DMS 273 (cell line): ENCODE measurements around the gene ITPRID1.

Experiments used
- DNase-seq: peaks from one replicate; lab custom pipeline; 2025; ENCODE audit not compliant: unreplicated experiment; lab: John Stamatoyannopoulos, UW

The ITPRID1 gene

DNA sequence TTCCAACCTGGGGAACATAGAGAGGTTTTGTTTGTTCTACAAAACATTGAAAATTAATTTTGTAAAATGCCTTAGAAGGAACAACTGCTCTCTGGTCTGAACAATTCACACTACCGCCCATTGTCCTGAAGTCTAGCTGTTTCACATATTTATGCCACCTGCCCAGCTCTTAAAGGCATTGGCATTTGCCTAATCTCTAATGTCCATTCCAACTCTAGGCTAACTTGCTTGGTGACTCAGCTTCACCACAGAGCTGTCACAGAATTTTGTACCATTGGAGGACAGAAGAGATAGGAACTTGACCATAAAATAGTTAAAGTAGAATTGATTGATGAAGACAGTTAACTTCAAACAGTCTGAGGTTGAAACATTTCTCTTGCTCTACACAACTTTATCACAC lies 119.6 kb downstream of the ITPRID1 start:
- DNase-seq = no peak

DNA sequence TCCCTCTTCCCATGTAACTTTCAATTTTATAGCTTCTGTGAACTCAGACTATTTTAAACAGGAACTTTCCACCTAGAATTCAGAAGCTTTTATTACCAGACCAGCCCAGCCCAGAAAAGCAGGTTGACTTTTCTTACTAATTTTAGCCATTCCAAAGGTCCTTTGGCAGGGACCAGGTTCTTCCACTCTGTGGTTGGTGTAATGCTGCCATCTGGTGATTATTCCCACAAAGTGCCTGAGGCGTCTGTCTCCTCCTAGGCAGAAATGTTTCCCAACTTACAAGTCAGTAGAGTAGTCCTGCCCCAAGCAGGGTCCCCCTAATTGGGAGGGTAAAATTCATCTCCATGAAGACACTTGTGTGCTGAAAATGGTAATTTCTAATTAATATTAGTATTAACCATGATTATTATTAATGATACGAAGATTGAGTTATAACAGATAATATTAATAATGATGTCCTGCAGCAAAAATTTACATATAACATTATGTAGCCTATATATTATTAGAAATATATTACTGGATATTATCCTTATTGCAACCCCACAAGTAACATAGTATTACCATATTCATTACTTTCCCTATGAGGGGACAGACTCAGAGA lies 120.1 kb downstream of the ITPRID1 start:
- DNase-seq = peak; percentile 91

DNA sequence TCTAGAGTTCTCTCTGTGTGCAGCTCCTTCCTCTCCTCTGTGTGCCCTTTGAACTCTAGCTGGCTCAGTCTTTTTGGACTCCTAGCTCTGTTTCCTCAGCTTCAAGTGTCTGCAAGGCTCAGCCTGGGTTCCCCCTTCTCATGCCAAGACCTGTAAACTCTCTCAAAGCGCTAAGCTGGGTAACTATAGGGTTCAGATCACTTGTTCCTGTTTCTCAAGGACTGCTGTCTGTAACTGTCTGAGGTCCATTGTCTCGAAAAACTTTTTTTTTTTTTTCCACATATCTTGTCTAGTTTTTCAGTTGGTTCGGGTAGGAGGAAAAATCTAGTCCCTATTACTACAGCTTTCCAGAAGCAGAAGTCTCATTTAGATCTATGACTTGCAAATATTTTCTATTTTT lies 126.5 kb downstream of the ITPRID1 start:
- no peak for DNase-seq

DNA sequence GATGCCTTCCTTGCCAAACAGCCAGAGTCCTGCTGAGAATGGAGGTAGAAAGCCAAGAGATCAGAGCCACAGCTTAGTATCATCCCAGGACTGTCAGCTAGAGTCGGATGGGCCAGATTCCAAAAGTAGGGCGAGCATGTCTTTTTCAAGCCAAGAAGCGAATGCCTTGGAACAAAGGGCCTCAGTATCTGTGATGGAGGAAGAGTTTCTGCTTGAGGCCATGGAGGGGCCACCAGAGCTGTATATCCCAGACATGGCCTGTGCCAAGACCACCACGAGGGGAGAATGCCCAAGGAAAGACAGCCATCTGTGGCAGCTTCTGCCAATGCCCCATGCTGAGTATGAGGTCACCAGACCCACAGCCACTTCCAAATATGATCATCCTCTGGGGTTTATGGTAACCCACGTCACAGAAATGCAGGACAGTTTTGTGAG lies 128.8 kb downstream of the ITPRID1 start:
- DNase-seq = peak; percentile 46

DNA sequence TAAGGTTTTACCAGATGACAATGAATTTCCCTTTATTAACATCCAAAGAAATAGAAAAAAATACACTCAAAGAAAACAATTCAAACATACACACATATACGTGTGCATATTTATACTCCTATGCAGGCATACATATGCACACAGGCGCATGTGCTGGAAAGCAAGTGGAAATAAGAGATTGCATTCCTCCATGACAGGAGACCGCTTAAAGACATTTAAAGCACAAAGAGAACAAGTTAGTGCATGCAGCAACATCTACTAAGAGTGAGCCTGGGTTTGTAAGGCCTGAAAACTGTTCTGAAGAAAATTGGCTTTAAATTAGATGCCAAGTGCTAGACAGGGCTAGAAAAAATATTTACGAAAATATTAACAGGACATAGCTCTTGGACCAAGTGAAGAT lies 133.1 kb downstream of the ITPRID1 start:
- no peak for DNase-seq

DNA sequence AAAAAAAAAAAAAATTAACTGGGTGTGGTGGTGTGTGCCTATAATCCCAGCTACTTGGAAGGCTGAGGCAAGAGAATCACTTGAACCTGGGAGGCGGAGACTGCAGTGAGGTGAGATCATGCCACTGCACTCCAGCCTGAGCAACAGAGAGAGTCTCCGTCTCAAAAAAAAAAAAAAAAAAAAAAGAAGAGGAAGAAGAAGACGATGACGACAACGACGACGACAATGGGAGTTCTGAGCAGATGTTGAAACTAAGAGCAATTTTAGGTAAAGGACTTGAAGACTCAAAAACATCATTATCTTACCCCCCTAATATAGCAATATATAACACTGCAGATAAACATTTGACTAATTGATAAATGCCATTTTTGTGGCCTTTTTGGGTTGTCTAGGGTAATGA lies 133.6 kb downstream of the ITPRID1 start:
- DNase-seq = no peak

DNA sequence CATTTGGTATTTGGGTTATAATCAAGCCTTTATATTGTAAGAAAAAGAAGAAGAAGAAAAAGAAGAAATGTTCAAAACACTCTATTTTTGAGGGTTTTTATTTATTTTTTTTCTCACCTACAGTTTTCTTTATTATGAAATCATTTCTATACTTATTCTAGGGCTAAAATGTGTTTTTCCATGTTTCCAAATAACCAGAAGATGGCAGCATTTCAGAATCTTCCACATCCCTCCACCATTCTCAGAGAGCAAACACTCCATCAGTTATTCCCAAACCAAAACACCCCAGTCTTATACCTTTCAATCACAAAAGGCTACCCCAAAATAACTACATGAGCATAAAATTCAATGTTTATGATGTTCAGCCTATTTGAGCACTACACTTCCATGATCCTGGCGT lies 134.4 kb downstream of the ITPRID1 start:
- peak; percentile 80 for DNase-seq

DNA sequence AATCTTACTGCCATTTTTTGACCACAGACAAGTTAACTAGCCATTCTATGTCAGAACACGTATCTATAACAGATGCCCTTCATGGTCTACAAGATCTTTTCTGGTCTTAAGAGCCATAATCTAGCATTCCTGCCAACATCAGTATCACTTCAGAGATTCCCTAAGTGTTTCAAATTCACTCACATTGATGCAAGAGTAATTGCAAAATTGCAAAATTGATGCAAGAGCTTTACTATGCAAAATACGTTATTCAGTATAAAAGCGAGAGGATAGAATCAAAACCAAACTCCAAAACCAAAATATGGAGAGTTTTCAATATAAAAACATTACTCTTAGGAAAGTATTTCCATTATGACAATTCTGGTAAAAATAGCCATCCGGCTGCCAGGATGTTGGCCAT lies 135.0 kb downstream of the ITPRID1 start:
- no peak for DNase-seq

DNA sequence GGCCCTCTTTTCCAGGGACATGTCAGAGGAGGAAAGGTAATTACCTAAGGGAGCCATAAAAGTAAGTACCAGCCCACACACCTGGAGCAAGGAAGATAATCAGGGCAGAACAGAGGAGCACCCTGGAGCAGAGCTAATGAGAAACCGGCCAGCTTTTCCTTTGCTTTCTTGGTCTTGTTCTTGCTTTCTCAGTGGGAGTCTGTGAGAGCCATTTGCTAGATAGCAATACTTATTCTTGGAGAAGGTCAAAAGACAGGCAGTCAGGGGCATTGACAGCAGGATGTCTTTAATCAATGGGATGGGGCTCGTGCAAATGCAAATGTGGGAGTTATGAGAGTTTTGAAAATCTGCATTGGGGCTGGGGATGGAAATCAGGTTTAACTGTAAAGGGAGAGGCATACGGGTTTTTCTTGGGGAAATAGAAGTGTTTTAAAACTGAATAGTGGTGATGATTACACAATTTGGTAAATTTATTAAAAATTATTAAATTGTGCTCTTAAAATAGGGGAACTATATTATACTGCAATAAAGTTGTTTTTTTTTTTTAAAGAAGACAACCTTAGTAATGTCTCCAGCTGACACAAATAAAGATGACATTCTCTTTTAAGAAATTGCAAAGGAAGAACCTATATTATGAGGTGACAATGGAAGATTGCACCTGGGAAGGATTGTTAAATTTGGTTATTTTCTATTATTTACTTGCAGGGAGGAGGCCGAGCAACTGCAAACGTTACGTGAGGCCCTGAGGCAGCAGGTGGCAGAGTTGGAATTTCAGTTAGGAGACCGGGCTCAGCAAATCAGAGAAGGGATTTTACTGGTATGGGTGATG lies 137.6 kb downstream of the ITPRID1 start:
- peak; percentile 29 for DNase-seq

DNA sequence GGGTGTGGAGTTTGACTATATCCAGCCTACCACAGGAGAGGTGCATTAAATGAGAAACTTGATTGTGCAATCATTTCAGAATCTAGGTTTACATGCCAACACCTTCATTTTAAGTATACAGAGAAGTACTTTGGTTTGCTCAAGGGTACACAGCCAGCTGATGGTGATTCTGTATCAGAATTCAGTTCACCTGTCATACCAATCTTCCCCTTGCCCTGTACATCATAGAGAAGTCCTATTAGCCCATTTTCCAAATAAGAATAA lies 138.1 kb downstream of the ITPRID1 start:
- DNase-seq = no peak

DNA sequence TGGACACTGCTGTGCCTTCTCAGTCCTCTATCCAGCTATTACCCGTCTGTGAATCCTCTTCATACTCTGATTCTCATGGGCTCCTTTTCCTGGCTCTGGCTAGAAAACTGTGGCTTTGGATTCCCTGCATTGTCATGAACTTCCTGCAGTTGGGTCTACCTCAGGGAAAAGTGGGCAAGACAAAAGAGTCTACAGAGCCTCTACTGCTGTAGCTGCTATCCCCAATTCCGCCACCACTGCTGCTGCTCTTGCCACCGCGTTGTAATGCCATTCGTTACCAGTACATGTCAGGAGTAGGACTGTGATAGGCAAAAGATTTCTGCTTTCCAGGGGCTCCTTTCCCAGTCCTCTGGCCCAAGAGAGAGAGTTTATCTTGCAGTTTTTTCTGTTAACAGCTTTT lies 149.2 kb downstream of the ITPRID1 start:
- DNase-seq = peak; percentile 12

DNA sequence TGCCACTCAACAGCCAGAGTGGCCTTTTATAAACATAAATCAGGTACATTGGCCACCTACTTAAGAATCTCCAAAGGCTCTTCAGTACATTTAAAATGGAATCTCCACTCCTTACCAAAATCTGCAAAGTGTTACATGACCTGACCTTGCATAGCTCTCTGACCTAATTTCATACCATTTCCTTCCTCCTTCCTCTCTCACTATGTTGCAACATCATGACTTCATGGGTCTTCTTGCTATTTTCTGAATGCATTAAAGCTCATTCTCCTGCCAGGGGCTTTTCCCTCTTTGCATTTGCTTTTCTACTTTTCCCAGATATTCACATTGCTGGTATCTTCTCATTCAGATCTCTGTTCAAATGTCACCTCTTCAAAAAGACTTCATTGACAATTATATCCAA lies 151.0 kb downstream of the ITPRID1 start:
- DNase-seq = no peak

DNA sequence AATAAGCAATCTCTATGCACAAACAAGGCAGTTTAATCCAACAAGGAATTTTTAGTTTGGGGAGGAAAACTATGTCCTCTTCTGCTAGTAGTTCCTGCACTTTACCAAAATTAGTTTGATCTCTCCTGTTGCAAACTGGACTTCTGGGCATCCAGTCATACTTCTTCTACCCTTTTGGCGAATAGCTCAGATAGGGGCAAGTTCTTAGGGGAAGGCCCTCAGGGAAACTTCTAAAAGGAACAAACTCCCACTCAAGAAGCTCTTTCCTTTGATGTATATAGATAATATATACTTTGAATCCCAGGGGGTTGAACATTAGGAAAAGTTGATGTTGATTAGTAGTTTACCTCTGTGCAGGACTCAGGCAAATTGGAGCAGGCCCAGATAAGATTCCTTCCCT lies 151.7 kb downstream of the ITPRID1 start:
- no peak for DNase-seq

DNA sequence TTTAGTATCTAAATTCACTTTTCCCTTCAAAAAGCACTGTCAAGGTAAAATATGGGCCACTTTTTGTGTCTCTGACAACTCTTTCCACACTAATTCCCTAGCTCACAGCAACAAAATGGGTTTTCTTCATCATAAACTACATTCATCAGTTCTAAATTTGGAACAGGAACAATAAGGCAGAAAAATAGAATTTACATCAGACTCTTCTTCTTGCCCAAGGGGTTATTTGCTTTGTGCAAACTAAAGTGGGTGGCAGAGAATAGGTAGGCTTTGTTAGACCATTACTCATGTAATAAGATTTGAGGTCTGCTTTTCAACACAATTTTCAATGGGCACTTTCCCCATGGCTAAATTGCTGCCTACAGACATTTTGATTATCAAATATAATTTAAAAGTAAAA lies 155.6 kb downstream of the ITPRID1 start:
- no peak for DNase-seq

DNA sequence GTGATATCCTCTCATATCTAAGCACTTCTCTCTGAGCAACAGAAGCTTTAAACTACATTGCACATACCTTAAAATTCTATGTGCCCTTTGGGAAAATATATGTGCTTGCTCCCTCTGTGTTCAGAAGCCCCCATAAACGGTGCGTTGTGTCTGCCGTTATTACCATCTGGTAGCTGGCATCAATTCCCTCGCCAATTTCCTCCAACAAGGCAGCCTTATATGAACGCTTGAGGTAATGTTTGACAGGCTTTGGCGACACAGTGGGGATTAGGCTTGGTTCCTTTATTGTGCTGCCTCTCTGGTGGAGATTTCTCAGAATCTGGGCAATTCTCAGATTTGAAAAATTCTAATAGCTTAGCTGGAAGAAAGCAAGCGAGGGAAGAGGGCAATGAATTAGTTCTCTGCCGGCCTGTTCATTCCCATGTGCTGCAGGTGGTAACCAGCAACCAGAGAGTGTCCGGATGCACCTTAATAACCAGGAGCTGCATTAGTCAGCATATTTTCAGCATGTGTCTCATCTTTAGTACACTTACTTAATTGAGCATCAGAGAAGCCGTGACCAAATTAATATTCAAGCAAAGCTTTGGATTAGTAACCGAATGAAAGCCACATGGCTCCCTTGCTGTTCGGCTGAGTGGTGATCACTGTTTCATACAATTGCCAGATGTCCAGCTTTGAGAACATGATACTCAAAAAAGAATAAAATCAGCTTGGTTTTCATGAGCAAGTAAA lies 165.8 kb downstream of the ITPRID1 start:
- DNase-seq = peak; percentile 92

DNA sequence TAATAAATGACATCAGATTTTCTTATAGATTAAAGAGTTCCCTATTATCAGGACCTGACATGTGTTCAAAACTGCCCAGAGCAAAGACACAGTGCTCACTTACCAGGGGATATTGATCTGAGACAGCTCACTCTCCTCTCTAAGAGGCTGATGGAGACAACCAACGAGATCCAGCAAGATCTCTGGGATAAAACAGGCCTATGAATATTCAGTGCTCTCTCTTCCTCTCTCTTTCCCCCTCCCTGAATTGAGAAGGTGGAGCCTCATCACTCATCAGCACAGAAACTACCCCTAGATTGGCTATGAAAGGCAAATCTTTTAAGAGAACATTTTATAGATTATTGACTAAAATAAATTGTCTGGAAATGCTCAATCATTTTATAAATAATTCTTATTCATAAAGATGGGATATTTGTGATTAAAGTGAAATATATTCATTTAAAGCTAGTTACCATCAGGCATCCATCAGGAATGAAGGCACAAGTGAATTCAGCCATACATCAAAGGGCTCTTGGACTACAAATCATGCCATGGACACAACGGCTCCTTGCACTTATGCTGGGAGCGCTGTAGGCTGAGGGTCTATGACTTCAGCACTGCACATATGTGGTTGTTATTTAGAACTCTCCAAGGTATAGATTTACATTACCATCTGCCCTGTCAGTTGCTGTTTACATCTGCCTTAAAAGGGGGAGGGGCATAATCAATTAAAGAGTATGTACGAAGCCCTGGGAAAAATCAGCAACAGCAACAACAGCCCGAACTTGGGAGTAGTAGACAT lies 169.7 kb downstream of the ITPRID1 start:
- DNase-seq = peak; percentile 99

DNA sequence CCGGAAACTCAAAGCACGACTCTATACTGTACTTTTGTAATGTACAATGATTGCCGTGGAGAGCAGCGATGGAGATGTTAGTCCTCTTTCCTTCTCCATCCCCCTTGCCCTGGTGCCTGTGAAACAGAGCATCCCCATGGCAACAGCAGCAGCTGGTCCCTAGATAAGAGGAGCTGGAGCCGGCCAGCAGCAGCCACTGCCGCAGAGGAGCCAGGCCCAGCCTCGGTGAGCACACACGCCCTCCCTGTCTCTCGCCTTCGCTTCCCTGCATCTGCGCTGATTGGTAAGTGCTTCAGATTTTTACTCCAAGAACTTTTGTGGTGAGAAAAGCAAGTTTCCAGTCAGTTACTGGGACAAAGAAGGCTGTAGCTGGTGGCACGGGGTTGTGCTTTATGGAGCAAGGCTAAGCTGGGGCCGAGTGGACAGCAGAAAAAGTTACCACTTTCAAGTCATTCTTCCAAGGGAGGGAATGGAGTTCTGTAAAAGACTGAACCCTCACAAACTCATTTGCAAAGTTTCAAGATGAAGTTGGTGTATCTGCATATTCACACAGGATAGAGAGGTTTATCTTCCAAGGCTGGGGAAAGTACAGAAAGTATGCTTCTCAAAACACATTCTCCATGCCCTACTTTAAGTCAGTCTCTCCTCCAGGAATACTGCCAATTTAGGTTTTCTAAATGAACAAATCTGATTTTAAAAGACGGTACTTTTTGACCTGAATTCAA lies 173.3 kb downstream of the ITPRID1 start, which contains the start of gene PPP1R17:
Gene PPP1R17 (plus strand): TSS at position 192 of the 725 bp plus-strand sequence. CDS start 5,227 bp downstream, outside the sequence.
- peak; percentile 97 for DNase-seq

DNA sequence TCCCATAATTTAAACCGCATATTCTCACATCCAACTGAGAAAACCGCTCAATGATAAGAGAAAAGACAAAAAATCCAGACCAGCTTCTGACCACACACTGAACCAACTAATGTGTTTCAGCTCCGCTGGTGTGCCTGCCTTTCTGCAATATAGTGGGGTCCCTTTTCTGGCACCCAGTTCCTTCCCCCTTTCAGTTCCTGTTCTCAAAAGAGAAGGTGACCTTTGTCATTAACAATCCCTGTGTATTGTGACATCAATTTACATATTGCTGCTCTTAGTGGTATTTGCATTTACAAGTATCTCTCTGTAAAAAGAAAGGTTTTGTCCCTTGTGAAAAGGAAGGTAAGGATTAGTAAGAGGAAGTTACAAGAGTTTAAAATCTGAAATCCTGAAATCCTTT lies 174.5 kb downstream of the ITPRID1 start:
- no peak for DNase-seq

DNA sequence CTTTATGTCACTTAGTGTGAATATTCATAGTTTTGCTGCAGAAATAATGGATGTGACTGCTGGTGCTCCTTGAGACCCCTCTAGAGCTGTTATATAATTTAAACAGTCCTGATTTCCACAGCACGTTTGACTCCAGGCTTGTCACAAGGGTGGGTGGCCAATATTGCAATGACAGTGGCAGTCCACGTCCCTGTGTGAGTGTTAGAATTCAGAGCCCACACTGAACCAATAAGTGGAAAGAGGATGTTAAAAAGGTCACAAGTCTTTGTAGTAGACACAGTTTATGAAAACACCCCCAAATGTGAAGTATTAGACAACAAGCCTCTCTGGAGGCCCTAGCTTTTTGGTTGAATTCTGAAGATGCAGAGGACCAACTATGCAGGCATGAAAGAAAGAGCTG lies 175.1 kb downstream of the ITPRID1 start:
- DNase-seq = no peak

DNA sequence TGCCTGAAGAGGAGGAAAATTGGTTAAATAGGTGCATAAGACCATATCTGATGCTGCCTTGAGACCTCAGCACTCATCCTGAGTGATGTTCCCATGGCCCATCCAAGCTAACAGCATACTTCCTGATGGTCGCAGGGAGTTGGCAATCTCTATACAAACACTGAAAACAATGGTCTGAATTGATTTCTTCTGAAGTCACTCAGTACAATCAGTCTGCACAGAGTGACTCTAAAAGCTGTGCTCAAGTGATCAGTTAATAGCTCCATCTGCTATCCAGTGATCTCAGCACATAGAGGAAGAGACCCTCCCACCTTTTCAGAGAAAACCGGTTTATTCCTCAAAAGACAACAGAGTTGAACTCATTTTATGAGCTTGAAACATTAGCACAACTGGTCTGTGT lies 177.0 kb downstream of the ITPRID1 start:
- DNase-seq = peak; percentile 50

DNA sequence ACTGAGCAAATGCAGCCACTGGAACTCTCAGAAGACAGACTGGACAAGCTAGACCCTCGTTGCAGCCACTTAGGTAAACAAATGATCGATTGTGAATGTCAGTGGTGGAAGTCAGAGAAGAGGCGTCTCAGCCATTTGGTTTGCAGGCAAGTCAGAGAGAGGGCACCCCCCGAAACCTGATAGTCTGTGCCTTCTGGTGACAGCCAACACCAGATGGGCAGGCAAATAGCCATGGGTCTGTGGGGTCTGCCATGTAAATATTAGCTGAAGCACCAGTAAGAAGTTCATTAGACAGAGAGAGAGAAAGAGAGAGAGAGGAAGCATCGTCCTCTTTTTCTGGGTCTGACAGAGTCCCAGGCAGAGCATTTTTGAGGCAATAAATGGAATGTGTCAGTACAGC lies 178.6 kb downstream of the ITPRID1 start:
- DNase-seq = peak; percentile 94
